Bronchial epithelial cell (primary cell): ENCODE data around the gene FAM227A. TPM values are rescaled to one million over a fixed set of nuclear protein-coding genes. Genes with fewer than 3 reads are reported as not detected.

Source experiments
- DNase-seq: peaks from one replicate; pipeline ENCODE4 v3.0.0-alpha.2; 2010; ENCODE audit warnings: low read depth
- FAIRE-seq: peaks from 2 replicates; lab custom pipeline; 2011; peaks lifted over from hg19 to GRCh38; lab: Jason Lieb, UNC
- H3K27me3 ChIP-seq: 2 replicates; pipeline ENCODE4 v1.5.1; 2011; ENCODE audit warnings: low read length; ENCODE audit not compliant: control insufficient read depth, insufficient read depth
- H3K36me3 ChIP-seq: 2 replicates; pipeline ENCODE4 v1.5.1; 2011; ENCODE audit warnings: low read length; ENCODE audit not compliant: control insufficient read depth, insufficient read depth
- H3K4me3 ChIP-seq: 2 replicates; pipeline ENCODE4 v1.5.1; 2011; ENCODE audit warnings: mild to moderate bottlenecking, low read depth, low read length, control low read depth
- CTCF ChIP-seq: IDR thresholded peaks from 2 replicates; pipeline ENCODE4 v1.5.1; 2011; ENCODE audit warnings: mild to moderate bottlenecking, moderate library complexity, low read length, control low read depth, inconsistent platforms; ENCODE audit not compliant: insufficient read depth, severe bottlenecking
- total RNA-seq: library from RNA; depleted of rRNA; stranded (reverse); fragments of >200 nt; gene quantifications from 2 replicates; pipeline ENCODE4 v1.2.1, GENCODE V29; 2014

The FAM227A gene
- total RNA-seq, 1 donor from 2014 or later, result 0.26 TPM

- FAIRE-seq, result no peak
- TF ChIP-seq CTCF, result no peak
These were observed 85.3 kb downstream of the FAM227A start for GRCh38 chr22:38570779-38571364.

GRCh38 chr22:38569972-38570778 lies 86.0 kb downstream of the FAM227A start, which contains the start of gene DMC1:
Gene DMC1, minus strand, starts transcription at chr22:38570183. Its CDS starts 1,927 bp downstream, at chr22:38568256.
- FAIRE-seq (no peak), DNase-seq (peak; percentile 50)
- peak within 1 kb of the TSS; percentile 42 for H3K4me3 ChIP-seq
- TF ChIP-seq CTCF, result no peak
- H3K36me3 ChIP-seq, result no peaks in the 10 kb centered on the region
- no peaks in the 10 kb centered on the region for H3K27me3 ChIP-seq

More at GRCh38 chr22:38570779-38571364, 85.3 kb downstream of the FAM227A start:
- Histone ChIP-seq H3K36me3 (no peaks in the 10 kb centered on the region), H3K4me3 (peak overlapping the region; percentile 42), H3K27me3 (no peaks in the 10 kb centered on the region)
- DNase-seq, result no peak

GRCh38 chr22:38569181-38569971 lies 86.8 kb downstream of the FAM227A start:
- Histone ChIP-seq H3K4me3 (peak overlapping the region; percentile 42), H3K27me3 (no peaks in the 10 kb centered on the region), H3K36me3 (no peaks in the 10 kb centered on the region)
- no peak for TF ChIP-seq CTCF
- DNase-seq, result no peak
- FAIRE-seq, result no peak

- no peak for FAIRE-seq
- no peak overlapping the region for H3K4me3 ChIP-seq
- H3K36me3 ChIP-seq, result no peaks in the 10 kb centered on the region
- TF ChIP-seq CTCF, result no peak
- no peaks in the 10 kb centered on the region for H3K27me3 ChIP-seq
- peak; percentile 41 for DNase-seq
These were observed 88.5 kb downstream of the FAM227A start for GRCh38 chr22:38567531-38568285.

GRCh38 chr22:38566726-38567504 lies 89.3 kb downstream of the FAM227A start:
- no peak for FAIRE-seq
- H3K27me3 ChIP-seq, result no peaks in the 10 kb centered on the region
- TF ChIP-seq CTCF, result no peak
- DNase-seq, result no peak
- no peak overlapping the region for H3K4me3 ChIP-seq
- no peaks in the 10 kb centered on the region for H3K36me3 ChIP-seq
